OCI-LY7 (cell line): Measurements from ENCODE around the gene ASPDH.
"Not testable (repeated sequence)": the region's sequence is repeated elsewhere in the genome, so short reads cannot be mapped to it uniquely, and the experiment has no call there.

ENCODE experiments used
- EZH2phosphoT487 ChIP-seq: fragments of 200-600 bp; sonication (generic); IDR thresholded peaks from 2 replicates; pipeline ENCODE4 v1.6.1; 2018; ENCODE audit warnings: low read depth, borderline replicate concordance, mild to moderate bottlenecking, mixed run types, antibody characterized with exemption, low read length, moderate library complexity, mixed read lengths
- TF ChIP-seq, protein P1 (sequence below): fragments of 200-600 bp; sonication (generic); conservative IDR thresholded peaks from 2 replicates; pipeline ENCODE4 v1.5.1; 2014; ENCODE audit warnings: mild to moderate bottlenecking, antibody characterized with exemption, low read length, moderate library complexity, mixed read lengths

GRCh38 chr19:50528052-50528451, 14.3 kb upstream of the ASPDH start:
- TF ChIP-seq, protein P1, sequence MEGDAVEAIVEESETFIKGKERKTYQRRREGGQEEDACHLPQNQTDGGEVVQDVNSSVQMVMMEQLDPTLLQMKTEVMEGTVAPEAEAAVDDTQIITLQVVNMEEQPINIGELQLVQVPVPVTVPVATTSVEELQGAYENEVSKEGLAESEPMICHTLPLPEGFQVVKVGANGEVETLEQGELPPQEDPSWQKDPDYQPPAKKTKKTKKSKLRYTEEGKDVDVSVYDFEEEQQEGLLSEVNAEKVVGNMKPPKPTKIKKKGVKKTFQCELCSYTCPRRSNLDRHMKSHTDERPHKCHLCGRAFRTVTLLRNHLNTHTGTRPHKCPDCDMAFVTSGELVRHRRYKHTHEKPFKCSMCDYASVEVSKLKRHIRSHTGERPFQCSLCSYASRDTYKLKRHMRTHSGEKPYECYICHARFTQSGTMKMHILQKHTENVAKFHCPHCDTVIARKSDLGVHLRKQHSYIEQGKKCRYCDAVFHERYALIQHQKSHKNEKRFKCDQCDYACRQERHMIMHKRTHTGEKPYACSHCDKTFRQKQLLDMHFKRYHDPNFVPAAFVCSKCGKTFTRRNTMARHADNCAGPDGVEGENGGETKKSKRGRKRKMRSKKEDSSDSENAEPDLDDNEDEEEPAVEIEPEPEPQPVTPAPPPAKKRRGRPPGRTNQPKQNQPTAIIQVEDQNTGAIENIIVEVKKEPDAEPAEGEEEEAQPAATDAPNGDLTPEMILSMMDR: not testable (repeated sequence)
- TF ChIP-seq EZH2phosphoT487: not testable (repeated sequence)
